HT-29 (cell line): Measurements from ENCODE around the gene CUL1. TPM values are rescaled to one million over a fixed set of nuclear protein-coding genes. Genes with fewer than 3 reads are reported as not detected.

Experiments used
- DNase-seq: peaks from one replicate; pipeline ENCODE4 v3.0.0-alpha.2; 2015; ENCODE audit warnings: low spot score
- total RNA-seq: library from RNA; depleted of rRNA; stranded (reverse); fragments of >200 nt; shearing (Covaris generic); gene quantifications from 2 replicates; pipeline ENCODE4 v1.2.3, GENCODE V29; 2014

The CUL1 gene
- total RNA-seq, 1 experiment from 2014 or later, result 46.7 TPM

DNA sequence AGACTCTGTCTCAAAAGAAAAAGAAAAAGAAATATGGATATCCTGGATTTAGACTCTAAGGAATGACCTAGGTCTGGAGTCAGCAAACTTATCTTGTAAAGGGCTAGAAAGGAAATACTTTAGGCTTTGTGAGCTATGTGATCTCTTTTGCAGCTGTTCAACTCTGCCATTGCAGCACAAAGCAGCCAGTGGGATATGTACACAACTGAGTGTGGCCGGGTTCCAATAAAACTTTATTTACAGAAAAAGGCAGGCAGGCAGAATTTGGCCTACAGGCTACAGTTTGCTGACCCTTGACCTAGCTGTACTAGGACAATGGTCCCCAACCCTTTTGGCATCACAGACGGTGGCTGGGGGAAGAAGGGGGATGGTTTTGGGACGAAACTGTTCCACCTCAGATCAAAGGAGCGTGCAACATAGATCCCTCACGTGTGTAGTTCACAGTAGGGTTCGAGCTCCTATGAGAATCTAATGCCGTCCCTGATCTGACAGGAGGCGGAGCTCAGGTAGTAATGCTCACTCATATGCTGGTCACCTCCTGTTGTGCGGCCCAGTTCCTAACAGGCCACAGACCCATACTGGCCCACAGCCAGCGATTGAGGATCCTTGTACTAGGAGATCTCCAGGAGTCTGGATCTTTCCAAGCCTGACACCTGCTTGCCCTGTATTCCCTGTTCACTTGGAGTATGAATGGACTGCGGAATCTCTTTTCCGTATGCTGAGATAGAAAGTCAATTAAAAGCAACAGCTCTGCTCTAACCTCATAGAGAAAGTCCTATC is 63.0 kb downstream of the CUL1 start:
- no peak for DNase-seq

DNA sequence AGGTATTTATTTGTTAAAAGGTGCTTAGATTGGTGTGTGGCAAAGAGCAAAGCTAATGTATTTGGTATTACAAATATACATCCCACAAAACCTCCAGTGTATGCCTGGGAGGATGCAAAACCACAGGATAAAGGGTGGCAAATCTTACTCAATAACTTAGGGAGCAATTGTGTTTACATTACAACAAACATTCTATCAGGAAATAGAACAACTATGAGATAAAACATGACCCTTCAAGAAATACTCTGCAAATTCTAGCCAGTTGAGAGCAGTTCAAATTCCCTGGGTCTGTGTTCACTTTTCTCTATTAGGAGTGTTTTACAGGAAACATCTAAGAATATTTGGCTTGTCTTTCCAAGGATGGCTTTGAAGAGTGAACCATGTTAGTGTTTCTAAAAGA is 64.9 kb downstream of the CUL1 start:
- no peak for DNase-seq

DNA sequence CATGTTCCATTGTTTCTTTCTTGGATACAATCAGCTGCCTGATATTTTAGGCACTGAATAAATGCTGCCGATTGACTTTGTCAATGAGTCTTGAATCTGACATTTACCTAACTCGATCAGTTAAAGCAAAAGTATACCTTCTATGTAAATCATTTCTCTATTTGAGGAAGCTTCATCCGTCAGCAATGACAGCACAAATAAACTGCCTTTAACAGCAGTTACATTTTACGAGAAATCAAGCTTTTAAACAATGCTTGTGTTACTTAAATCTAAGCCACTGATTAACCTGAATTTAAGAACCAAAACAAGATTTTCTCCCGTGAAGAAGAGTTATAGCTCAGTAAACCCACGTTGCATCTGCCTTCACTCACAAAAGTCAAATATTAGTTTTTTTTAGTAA is 71.3 kb downstream of the CUL1 start:
- no peak for DNase-seq

DNA sequence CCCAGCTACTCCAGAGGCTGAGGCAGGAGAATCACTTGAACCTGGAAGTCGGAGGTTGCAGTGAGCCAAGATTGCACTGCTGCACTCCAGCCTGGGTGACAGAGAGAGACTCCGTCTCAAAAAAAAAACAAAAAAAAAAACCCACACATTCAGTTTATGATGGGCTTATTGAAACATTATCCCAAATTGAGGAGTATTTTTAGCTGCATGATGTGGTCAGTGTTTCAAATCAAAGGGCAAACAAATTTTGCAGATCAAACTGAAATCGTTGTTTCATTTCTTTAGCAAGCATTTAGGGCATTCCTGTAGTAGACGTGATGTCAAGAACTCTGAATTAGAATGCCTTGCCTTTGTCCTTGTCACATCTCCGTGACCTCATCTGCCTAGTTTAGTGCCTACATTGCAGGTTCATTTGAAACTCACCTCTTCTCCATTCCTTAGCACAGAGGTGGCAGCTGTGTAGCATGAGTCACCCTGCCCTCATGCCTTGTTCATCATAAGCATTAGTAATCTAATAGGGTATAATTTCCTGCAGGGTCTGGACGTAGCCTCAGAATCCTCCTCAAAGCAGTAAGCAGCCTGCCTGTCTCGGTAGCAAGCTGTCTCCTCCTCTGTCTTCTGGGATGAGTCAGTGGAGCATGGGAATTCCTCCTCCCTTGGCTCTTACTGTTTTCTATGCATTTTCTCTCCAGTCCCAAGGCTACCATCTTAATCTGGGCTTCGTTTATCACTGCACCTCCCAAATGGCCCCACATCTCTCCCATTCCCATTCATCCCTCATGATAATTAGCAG is 73.8 kb downstream of the CUL1 start:
- DNase-seq, result no peak

DNA sequence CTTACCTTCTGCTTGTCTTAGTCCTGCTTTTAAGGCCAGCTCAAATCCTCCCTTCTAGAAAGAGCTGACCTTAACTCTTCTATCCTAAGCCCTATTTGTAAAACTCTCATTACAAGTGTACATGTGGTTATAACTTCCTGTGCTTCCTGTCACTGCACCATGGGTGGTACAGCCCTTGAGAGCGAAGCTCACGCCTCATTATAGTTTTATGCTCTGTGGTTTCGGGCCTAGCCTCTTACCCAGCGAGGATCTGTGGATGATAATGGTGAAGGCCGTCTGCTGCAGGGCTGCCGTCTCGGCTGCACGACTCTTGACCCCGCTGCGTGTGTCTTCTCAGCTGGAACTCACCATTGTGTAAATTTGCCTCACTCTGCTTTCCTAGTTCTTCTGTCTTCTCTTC is 74.6 kb downstream of the CUL1 start:
- DNase-seq, result no peak

DNA sequence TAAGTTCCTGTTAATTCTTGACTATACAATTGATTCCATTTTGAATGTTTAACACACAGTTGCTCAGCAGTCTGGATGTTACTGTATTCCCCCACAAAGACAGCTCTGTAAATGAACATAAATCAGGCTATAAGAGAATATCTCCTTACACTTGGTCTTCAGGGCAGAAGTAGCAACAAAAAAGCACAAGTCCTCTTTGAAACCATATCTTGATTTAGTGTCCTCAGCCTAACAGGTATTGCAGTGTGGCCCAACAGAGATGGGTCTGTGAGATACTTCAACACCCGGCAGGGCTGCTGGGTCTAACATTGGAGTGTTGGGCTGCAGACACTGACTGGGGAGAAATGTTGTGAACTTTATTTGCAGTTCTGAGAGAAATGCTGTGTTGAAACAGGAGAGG is 75.8 kb downstream of the CUL1 start:
- no peak for DNase-seq

DNA sequence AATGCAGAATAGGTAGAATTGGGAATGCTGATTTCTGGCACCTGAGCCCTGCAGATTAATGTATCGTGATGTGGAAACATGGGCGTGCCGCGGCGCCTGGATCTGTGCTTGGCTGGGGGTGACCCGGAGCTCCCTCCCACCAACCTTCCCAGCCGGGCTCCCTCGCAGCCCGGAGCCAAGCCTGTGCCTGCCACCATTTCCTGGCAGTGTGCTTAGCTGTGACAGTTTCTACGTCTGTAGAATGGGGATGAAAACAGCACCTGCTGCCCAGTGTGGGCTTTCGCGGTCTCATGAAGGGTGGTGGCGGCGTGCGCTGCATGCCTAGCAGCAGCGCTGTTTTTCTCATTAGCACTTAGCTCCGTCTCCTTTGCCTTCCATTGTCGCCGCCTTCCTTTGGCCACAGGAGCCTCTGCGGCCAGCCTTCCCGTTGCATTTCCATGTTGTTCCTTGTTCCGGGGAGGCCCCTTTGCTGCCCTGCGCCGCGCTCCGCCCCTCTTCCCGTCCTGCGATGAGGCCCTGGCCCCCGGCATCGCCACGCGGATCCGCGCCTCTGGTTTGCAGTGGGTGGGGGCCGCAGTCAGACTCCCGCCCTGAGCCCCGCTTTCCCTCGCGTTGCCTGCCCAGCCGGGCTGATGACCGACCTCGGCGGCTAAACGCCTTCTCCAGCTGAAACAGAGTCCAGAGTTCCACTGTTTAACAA is 84.2 kb downstream of the CUL1 start:
- DNase-seq, result no peak

DNA sequence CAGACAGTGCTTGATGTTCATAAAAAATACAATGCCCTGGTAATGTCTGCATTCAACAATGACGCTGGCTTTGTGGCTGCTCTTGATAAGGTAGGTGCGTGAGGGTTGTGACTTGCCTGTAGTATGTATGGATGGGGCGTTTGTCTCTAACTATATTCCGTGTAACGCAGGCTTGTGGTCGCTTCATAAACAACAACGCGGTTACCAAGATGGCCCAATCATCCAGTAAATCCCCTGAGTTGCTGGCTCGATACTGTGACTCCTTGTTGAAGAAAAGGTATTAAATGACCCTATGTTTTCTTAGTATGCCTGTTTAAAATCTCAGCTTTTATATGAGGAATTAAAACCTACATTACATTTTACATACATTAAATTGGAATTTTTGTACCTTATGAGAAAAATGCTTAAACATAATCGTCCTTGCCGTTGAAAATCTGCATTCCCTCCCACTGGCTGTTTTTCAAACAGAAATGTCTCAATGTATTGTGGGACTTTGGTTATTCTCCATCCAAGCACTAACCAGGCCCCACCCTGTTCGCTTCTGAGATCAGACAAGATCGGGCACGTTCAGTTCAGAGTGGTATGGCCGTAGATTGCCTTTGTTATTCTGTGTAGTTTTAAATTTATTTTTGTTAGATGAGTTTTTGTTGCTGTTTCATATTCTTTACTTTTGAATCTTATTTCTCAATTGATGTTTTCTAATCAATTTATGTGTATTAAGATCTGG is 85.3 kb downstream of the CUL1 start:
- no peak for DNase-seq

DNA sequence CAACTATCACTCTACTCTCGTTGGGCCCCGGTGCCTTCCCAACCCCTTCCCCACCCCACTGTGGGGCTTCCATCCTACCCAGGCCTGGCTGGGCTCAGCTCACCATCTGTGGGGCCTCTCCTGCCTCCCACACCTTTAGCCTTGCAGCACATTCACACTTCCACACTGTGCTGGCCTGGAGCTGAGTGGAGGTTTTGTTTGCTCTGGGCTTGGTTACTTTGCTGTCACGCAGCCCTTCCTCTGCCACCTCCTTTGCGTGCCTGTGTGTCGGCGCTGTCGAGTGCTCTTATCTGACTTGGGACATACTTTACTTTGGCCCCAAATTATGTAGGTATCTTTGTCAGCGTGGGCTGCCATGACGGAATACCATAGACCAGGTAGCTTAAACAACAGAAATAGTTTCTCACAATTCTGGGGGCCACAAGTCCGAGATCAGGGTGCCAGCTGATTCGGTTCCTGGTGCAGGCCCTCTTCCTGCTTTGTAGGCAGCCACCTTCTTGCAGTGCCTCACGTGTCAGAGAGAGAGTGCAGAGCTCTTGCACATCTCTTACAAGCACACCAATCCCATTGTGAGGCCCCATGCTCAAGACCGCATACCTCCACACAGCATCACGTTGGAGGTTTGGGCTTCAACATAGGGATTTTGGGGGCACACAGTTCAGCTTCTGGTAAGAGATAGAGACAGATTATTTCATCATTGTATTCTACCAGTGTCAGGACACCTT is 89.0 kb downstream of the CUL1 start:
- DNase-seq, result no peak

DNA sequence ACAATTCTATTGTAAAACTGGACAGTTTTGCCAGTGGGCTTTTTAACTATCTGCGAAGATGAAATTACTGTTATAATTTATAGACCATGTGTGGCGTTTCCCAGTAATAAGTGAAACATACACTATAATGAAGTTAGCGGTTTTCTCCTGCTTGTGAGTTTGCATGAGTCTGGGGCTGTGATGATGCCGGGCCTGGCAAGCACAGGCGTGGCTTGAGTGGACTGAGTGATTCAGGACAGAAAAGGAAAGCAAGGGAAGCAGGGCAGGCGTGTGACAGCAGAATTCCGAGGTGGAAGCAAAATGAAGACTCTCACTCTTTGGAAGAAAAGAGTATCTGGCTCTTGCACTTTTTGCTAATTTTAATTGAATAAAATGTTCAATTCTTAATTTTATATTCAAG is 90.5 kb downstream of the CUL1 start:
- DNase-seq, result no peak

DNA sequence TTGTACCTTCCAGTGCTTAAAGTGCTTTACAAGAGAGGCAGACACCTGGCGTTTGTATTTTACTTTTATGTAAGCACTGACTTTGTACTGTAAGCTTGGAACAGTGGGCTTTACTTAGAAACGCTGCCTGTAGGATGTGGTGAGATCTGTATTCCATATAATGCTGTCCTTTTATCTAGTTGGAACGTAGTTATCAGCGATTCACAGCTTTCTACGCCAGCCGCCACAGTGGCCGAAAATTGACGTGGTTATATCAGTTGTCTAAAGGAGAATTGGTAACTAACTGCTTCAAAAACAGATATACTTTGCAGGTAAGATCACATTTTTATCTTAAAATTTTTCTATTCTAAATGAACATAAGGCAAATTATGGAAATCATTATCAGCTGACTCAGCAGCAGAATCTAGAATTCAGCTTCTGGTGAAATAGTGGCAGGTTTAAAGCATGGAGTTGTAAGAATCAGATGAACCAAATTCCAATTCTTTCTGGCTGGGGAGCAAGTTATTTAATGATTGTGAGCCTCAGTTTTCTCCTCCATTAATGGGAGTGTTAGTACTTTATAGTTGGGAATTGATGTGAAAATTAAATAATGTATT is 91.5 kb downstream of the CUL1 start:
- no peak for DNase-seq

DNA sequence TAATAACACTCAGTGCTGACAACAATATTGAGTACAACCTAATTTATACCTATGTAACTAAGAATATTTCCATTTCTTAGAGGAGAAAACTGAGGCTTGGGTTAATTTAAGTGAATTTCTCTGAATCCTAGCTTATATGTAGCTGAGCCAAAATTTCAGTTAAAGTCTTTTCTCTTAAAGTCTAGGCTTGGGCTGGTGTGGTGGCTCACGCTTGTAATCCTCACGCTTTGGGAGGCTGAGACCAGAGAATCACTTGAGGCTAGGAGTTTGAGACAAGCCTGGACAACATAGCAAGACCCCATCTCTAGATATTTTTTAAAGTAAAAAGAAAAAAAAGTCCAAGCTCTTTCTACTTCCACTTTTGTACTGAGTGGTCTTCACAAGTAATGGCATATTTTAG is 92.1 kb downstream of the CUL1 start:
- no peak for DNase-seq

DNA sequence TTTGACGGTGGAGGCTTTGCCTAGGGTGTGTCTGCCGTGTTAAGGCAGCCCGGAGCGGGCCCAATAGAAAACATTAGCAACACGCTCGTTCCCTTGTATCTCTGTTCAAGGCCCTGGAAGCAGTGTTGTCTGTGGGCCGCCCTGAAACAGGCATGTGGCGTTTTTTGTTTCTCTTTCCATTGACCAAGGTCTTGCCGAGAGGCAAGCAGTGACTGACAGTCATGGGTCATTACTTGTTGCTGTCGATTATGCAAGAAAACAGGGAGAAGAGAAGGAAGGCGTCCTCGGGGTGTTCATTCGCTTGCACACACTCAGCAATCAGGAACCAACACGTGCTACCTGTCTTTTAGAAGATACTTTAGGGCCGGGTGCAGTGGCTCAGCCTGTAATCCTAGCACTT is 92.8 kb downstream of the CUL1 start:
- no peak for DNase-seq

DNA sequence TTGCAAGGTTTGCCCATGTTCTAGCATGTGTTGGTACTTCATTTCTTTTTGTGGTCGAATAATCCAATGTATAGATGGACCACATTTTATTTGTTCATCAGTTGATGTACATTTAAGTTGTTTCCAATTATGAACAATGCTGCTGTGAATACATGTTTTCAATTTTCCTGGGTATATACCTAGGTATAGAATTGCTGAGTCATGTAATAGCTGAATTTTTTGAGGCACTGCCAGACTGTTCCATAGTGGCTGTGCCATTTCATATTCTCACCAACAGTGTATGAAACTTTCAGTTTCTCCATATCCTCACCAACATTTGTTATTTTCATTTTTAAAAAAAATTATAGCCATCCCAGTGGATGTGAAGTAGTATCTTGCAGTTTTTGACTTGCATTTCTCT is 94.9 kb downstream of the CUL1 start:
- no peak for DNase-seq

DNA sequence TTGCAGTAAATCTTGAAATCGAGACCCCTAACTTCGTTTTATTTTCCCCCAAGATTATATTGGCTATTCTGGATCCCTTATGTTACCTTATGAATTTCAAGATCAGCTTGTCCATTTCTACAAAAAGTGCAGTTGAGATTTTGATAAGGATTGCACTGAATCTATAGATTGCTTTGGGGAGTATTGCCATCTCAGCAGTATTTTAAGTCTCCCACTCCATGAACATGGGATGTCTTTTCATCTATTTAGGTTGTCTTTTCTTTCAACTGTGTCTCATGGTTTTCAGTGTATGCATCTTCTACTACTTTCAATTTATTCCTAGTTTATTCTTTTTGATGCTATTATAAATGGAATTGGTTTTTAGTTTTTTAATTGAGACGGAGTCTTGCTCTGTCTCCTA is 95.8 kb downstream of the CUL1 start:
- no peak for DNase-seq

DNA sequence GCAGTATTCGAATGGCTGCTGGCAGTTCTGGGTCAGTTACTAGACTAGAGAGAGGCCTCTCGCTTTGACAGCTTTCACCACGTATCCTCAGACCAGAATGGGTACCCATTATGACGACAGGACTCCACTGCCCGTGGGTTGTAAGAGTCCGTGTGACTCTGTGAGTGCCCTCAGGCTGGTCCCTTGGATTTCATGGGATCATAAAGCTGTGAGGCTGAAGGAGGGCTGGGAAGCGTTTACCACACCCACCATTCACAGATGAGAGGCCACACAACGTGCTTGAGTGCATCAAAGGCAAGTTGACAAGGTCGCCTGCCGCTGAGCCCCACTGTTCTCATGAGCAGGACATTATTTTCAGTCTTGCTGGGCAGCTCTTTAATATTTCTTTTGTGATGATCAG is 98.1 kb downstream of the CUL1 start:
- no peak for DNase-seq

DNA sequence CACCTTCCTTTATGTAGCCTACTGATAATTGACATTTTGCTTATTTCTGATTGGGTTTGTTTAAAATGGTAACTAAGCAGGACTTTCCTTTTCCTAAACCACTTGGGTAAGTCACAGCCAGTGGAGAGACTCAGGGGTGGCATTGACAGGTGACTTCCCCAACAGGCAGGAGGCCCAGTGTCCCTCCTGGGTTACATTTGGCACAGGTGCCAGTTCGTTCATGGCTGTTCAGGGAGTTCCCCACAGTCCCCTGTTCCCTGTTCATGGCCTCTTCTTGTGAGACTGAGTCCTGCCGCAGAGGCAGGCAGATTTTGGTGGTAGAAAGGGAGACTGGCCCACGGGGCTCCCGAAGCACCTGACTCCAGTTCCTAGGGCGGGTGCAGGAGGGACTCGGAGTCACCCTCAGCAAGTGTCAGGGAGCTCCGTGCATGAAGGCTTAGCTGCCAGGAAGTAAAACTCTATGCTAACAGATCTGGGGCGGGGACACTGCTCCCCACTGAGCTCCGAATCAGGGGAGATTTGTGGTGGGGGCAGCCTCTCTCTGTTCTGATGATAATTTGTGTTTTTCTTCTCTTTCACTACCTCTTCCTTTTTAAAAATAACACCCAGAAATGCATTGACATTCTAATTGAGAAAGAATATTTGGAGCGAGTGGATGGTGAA is 101.3 kb downstream of the CUL1 start:
- DNase-seq, result no peak

DNA sequence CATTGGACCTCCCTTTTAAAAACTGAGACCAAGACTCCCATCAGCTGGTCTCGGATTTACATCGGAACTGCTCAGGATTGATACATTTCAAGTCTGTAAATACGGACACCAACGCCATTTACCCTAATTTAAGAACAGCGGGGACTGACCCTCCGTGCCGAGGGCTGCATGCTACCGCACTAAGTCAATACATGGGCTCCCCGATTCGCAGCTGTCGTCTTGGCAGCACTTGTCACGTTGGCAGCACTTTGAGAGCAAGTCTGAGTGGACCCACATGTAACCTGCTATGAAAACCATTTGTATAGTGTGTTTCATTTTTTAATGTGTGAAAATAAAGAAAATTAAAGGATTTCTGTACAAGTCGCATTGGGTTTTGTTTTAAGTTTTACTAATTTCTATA is 102.0 kb downstream of the CUL1 start:
- no peak for DNase-seq

DNA sequence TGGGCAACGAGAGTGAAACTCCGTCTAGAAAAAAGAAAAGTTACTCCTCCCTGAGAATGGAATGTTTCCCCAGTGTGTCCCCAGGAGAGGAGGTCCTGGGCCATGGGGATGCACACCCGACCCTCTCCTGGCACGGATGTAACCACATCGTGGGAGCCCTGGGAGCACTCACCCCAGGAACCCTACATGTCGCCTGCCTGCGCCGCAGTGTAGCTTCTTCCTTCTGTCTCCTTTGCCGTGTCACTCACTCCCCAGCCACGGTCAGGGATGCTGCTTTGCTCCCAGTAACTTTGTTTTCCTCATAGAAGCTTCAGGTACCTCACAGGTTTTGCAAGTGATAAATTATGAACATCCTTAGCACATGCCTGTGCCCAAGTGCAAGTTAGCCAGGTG is 103.4 kb downstream of the CUL1 start:
- DNase-seq, result no peak

DNA sequence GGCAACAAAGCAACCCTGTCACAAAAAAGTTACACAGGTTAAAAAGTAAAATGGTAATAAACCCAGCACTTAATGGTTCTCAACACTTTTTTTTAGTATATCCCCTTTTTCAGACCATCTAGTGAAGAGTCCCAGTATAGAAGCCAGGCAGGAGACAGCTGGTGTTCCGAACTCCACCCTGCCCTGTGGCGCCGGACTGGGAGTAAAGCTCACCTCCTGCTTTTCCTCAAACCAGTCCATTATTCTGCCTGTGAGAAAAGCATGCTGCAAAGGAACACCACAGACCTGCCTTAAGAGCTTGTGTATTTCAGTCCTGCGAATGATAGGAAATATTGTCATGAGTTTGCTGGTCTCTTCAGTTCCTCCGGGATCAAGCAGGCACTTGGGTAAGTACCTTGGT is 104.4 kb downstream of the CUL1 start:
- no peak for DNase-seq
